Upper lobe of left lung (tissue), 6 donors: ENCODE results near the gene LAMA3. TPM values are rescaled to one million over a fixed set of nuclear protein-coding genes. Genes with fewer than 3 reads are reported as not detected.
A peak's percentile ranks its signal among the peaks of the same experiment; 100 is the strongest.
"Not testable (repeated sequence)": the region's sequence is repeated elsewhere in the genome, so short reads cannot be mapped to it uniquely, and the experiment has no call there.

Source experiments
- ATAC-seq, 2 donors: fragments of 200-7000 bp; cut with Tn5 transposase; one replicate each; pipeline ENCODE4 v1.9.1; 2022; ENCODE audit warnings: mild to moderate bottlenecking in 2 of 2, moderate library complexity in 2 of 2; ENCODE audit not compliant: low FRiP score in 2 of 2
- DNase-seq, 2 donors: peaks; one replicate each; pipeline ENCODE4 v3.0.0-alpha.2; 2019 to 2020
- H3K27ac ChIP-seq, 4 donors: fragments of 200-600 bp; sonication (generic); one replicate each; pipeline ENCODE4 v1.5.1; 2016 to 2019
- H3K27me3 ChIP-seq, 4 donors: fragments of 200-600 bp; sonication (generic); one replicate each; pipeline ENCODE4 v1.5.1; 2017 to 2019
- H3K36me3 ChIP-seq, 4 donors: fragments of 200-600 bp; sonication (generic); one replicate each; pipeline ENCODE4 v1.5.1; 2016 to 2019
- H3K4me1 ChIP-seq, 4 donors: fragments of 200-600 bp; sonication (generic); one replicate each; pipeline ENCODE4 v1.5.1; 2018 to 2019
- H3K4me3 ChIP-seq, 4 donors: fragments of 200-600 bp; sonication (generic); one replicate each; pipeline ENCODE4 v1.5.1; 2017 to 2019; ENCODE audit warnings: mild to moderate bottlenecking in 2 of 4, moderate library complexity in 1 of 4
- H3K9me3 ChIP-seq, 4 donors: fragments of 200-600 bp; sonication (generic); one replicate each; pipeline ENCODE4 v1.5.1; 2018 to 2019
- CTCF ChIP-seq, 6 experiments: fragments of 450-650 bp in 4 of 6; fragments of 200-600 bp in 2 of 6; sonication (generic) in 2 of 6; IDR thresholded peaks; one replicate each; pipeline ENCODE4 v1.5.1; 2016 to 2019; ENCODE audit warnings: antibody characterized with exemption in 6 of 6
- EP300 ChIP-seq, 4 donors: sonication (generic); formaldehyde crosslinking; IDR thresholded peaks; one replicate each; pipeline ENCODE4 v1.5.1; 2017; ENCODE audit warnings: antibody characterized with exemption in 4 of 4, control low read depth in 2 of 4
- POLR2A ChIP-seq, 4 donors: fragments of 450-650 bp; IDR thresholded peaks; one replicate each; pipeline ENCODE4 v1.5.1; 2016 to 2017; ENCODE audit warnings: antibody characterized with exemption in 4 of 4, mild to moderate bottlenecking in 2 of 4
- POLR2AphosphoS5 ChIP-seq, 2 donors: sonication (generic); formaldehyde crosslinking; IDR thresholded peaks; one replicate each; pipeline ENCODE4 v1.5.1; 2017; ENCODE audit warnings: antibody characterized with exemption in 2 of 2
- WGBS, 2 donors: methylation state at CpG; one replicate each; pipeline ENCODE4 v1.1.5; 2017 to 2018; 5-methylcytosine and 5-hydroxymethylcytosine counted together
- total RNA-seq, 6 donors: library from RNA; depleted of rRNA in 4 of 6; stranded (reverse); fragments of >200 nt in 4 of 6; gene quantifications; one replicate each; pipeline versions ENCODE4 v1.1.0 to v1.2.1, GENCODE V29; 2016 to 2021
- donor health status: DM: no; HTN: no; CAD: no; lungs with moderate emphysema.
- donor health status: DM: no; HTN: yes; CAD: no; lungs with severe emphysema.

LAMA3 gene
- total RNA-seq, 6 donors from 2014 or later, result 88.2 to 202 (median 141) TPM

GRCh38 chr18:23735021-23735464, 45.8 kb downstream of the LAMA3 start:
- Histone ChIP-seq H3K4me1 (peaks cover 0 to 24% (median 15%) of the 10 kb centered on the region in 4 donors), H3K27ac (no peak overlapping the region), H3K9me3 (no peaks in the 10 kb centered on the region), H3K36me3 (no peaks in the 10 kb centered on the region), H3K4me3 (no peak overlapping the region), H3K27me3 (no peaks in the 10 kb centered on the region)
- DNase-seq (no peak), ATAC-seq (peak in 1 of 2 donors; percentile 25)
- 23 to 39% methylated on average over 6 of the region's 6 CpGs for WGBS, 2 donors
- TF ChIP-seq POLR2A (IDR thresholded peaks at IDR 0.05), result no peak
- no peak for TF ChIP-seq CTCF (IDR thresholded peaks at IDR 0.05)
- no peak for TF ChIP-seq POLR2AphosphoS5 (IDR thresholded peaks at IDR 0.05)
- TF ChIP-seq EP300 (IDR thresholded peaks at IDR 0.05), result no peak

- DNase-seq, result peak in 1 of 2 donors; percentile 69
- Histone ChIP-seq H3K9me3 (no peaks in the 10 kb centered on the region), H3K4me1 (peaks cover 0 to 27% (median 15%) of the 10 kb centered on the region in 4 donors), H3K27me3 (no peaks in the 10 kb centered on the region), H3K4me3 (no peak overlapping the region), H3K36me3 (no peaks in the 10 kb centered on the region), H3K27ac (no peak overlapping the region)
- TF ChIP-seq CTCF (IDR thresholded peaks at IDR 0.05) (no peak), POLR2A (IDR thresholded peaks at IDR 0.05) (no peak), EP300 (IDR thresholded peaks at IDR 0.05) (no peak), POLR2AphosphoS5 (IDR thresholded peaks at IDR 0.05) (no peak)
- ATAC-seq, result peak; percentile 18 to 75
- WGBS, 2 donors, result 62 to 65% methylated on average over 7 to 9 of the region's 9 CpGs
Measured at GRCh38 chr18:23737578-23737977, 48.3 kb downstream of the LAMA3 start.

- TF ChIP-seq EP300 (IDR thresholded peaks at IDR 0.05) (no peak), POLR2AphosphoS5 (IDR thresholded peaks at IDR 0.05) (no peak), POLR2A (IDR thresholded peaks at IDR 0.05) (no peak)
- DNase-seq (no peak), ATAC-seq (no peak)
- Histone ChIP-seq H3K27me3 (no peaks in the 10 kb centered on the region), H3K36me3 (no peaks in the 10 kb centered on the region), H3K4me3 (no peak overlapping the region), H3K9me3 (no peaks in the 10 kb centered on the region), H3K27ac (no peak overlapping the region), H3K4me1 (peaks cover 0 to 25% (median 15%) of the 10 kb centered on the region in 4 donors)
- WGBS, 2 donors, result 40 to 55% methylated on average over 5 of the region's 5 CpGs
Measured at GRCh38 chr18:23738151-23738550, 48.9 kb downstream of the LAMA3 start.

- WGBS, 2 donors, result 76 to 80% methylated on average over 5 of the region's 5 CpGs
- TF ChIP-seq EP300 (IDR thresholded peaks at IDR 0.05), result no peak
Measured at GRCh38 chr18:23738575-23738974, 49.3 kb downstream of the LAMA3 start.

GRCh38 chr18:23740105-23740830, 51.0 kb downstream of the LAMA3 start:
- H3K4me3 ChIP-seq, result no peak overlapping the region
- no peaks in the 10 kb centered on the region for H3K9me3 ChIP-seq
- no peak for DNase-seq
- ATAC-seq, result peak in 1 of 2 donors; percentile 66
- H3K27me3 ChIP-seq, result no peaks in the 10 kb centered on the region
- no peak for TF ChIP-seq POLR2A (IDR thresholded peaks at IDR 0.05)
- no peak for TF ChIP-seq POLR2AphosphoS5 (IDR thresholded peaks at IDR 0.05)
- TF ChIP-seq CTCF (IDR thresholded peaks at IDR 0.05), result no peak
- no peak for TF ChIP-seq EP300 (IDR thresholded peaks at IDR 0.05)
- H3K27ac ChIP-seq, result peak overlapping the region in 1 of 4 donors; percentile 11
- H3K36me3 ChIP-seq, result no peaks in the 10 kb centered on the region
- H3K4me1 ChIP-seq, result peaks cover 0 to 16% (median 11%) of the 10 kb centered on the region in 4 donors
- 30 to 36% methylated on average over 4 of the region's 4 CpGs for WGBS, 2 donors

More at GRCh38 chr18:23738575-23738974, 49.3 kb downstream of the LAMA3 start:
- Histone ChIP-seq H3K9me3 (no peaks in the 10 kb centered on the region), H3K4me1 (peaks cover 0 to 22% (median 15%) of the 10 kb centered on the region in 4 donors), H3K36me3 (no peaks in the 10 kb centered on the region), H3K27me3 (no peaks in the 10 kb centered on the region), H3K27ac (no peak overlapping the region), H3K4me3 (no peak overlapping the region)
- DNase-seq, result no peak
- ATAC-seq, result no peak

GRCh38 chr18:23741967-23742366, 52.7 kb downstream of the LAMA3 start:
- H3K9me3 ChIP-seq, ATAC-seq, H3K27ac ChIP-seq, DNase-seq, H3K27me3 ChIP-seq, H3K4me3 ChIP-seq, H3K36me3 ChIP-seq: not testable (repeated sequence)
- 72 to 78% methylated on average over 6 of the region's 6 CpGs for WGBS, 2 donors
- peaks cover 0 to 16% (median 6%) of the 10 kb centered on the region in 4 donors for H3K4me1 ChIP-seq
